GM18505 (cell line): ENCODE data around the gene ALG8.
"Not testable (repeated sequence)": the region's sequence is repeated elsewhere in the genome, so short reads cannot be mapped to it uniquely, and the experiment has no call there.

Experiments
- ATAC-seq: cut with Tn5 transposase; IDR thresholded peaks from one replicate; pipeline ENCODE4 v1.9.1; 2021; ENCODE audit not compliant: unreplicated experiment
- POLR2A ChIP-seq: IDR thresholded peaks from 4 replicates; pipeline ENCODE4 v1.6.1; 2011; ENCODE audit warnings: borderline replicate concordance; ENCODE audit not compliant: insufficient read depth, insufficient read length; ENCODE audit errors: extremely low read depth

Gene ALG8

GRCh38 chr11:78139422-78140391, at the start of gene ALG8:
ALG8 (minus strand) TSS chr11:78139626; CDS start chr11:78139588, 38 bp downstream.
- ATAC-seq: peak; percentile 92
- peak; percentile 94 for TF ChIP-seq POLR2A

- peak; percentile 64 for TF ChIP-seq POLR2A
- peak; percentile 95 for ATAC-seq
Observed at GRCh38 chr11:78188286-78189173, 49.1 kb upstream of the ALG8 start, which contains the start of the genes KCTD21 and USP35. KCTD21 (minus strand) TSS chr11:78188626; CDS start chr11:78174554, 14,072 bp downstream. USP35 (plus strand) TSS chr11:78188919; CDS start chr11:78196246, 7,327 bp downstream.

- no peak for TF ChIP-seq POLR2A
- ATAC-seq: peak; percentile 15
Observed at GRCh38 chr11:78187366-78188285, 48.2 kb upstream of the ALG8 start.

- no peak for TF ChIP-seq POLR2A
- ATAC-seq: no peak
Observed at GRCh38 chr11:78181185-78181584, 41.8 kb upstream of the ALG8 start.

GRCh38 chr11:78180751-78181150, 41.3 kb upstream of the ALG8 start:
- ATAC-seq: no peak
- no peak for TF ChIP-seq POLR2A

- no peak for TF ChIP-seq POLR2A
Observed at GRCh38 chr11:78179459-78180071, 40.1 kb upstream of the ALG8 start.

GRCh38 chr11:78177216-78177615, 37.8 kb upstream of the ALG8 start:
- no peak for ATAC-seq

More at GRCh38 chr11:78179459-78180071, 40.1 kb upstream of the ALG8 start:
- ATAC-seq: no peak

GRCh38 chr11:78176605-78177141, 37.2 kb upstream of the ALG8 start:
- ATAC-seq: no peak
- no peak for TF ChIP-seq POLR2A

More at GRCh38 chr11:78177216-78177615, 37.8 kb upstream of the ALG8 start:
- TF ChIP-seq POLR2A: no peak

- ATAC-seq: not testable (repeated sequence)
Observed at GRCh38 chr11:78175862-78176261, 36.4 kb upstream of the ALG8 start.

- no peak for ATAC-seq
- no peak for TF ChIP-seq POLR2A
Observed at GRCh38 chr11:78171951-78172350, 32.5 kb upstream of the ALG8 start.

- ATAC-seq: no peak
- TF ChIP-seq POLR2A: no peak
Observed at GRCh38 chr11:78170874-78171549, 31.6 kb upstream of the ALG8 start.

GRCh38 chr11:78170413-78170812, 31.0 kb upstream of the ALG8 start:
- TF ChIP-seq POLR2A: no peak
- ATAC-seq: no peak
